ENCODE measurements around the gene DSG2. TPM values are rescaled to one million over a fixed set of nuclear protein-coding genes. Genes with fewer than 3 reads are reported as not detected.
"Not testable (repeated sequence)": the region's sequence is repeated elsewhere in the genome, so short reads cannot be mapped to it uniquely, and the experiment has no call there.

The DSG2 gene
- 33.9 and 39.1 TPM in 2 replicates for total RNA-seq (2014; rRNA removed; shearing (Covaris generic))
- polyA plus RNA-seq (2014; cell fraction: nucleus; rRNA removed) = 24.2 and 34.4 TPM in 2 replicates

DNA sequence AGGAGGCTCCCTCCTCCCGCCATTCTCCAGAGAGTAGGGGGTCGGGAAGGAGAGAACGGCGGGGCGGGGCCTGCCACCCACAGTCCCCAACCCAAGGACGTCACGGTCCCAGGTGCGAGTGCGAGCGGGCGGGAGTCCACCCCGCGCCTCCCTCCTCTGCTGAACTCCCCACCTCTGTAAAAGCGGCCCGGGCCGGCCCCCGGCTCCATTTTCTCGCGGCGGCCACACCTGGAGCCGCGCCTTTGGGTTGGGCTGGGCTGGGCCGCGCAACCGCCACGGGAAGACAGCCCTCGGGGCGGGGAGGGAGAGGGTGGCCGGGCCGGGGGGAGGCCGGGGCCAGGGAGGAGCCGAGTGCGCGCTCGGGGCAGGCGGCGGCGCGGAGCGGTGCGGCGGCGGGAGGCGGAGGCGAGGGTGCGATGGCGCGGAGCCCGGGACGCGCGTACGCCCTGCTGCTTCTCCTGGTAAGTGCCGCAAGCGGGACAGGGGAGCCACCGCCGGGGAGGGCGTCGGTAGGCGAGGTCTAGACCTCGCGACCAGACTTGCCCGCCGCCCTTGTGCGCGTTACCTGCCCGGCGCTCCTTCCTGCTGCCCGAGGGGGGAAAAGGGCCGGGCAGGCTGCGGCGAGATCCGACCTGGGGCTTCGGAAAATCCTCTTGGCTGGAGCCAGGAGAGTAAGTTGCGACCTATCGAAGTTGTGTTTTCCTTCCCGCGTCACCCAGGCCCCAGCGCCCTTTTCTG, at the start of gene DSG2:
TSS of gene DSG2 (plus strand) at position 342 of the 738 bp plus-strand sequence. CDS start at position 417, 75 bp downstream.
- DNase-seq (ENCODE audit: extremely low read depth, low read depth) = no peak

DNA sequence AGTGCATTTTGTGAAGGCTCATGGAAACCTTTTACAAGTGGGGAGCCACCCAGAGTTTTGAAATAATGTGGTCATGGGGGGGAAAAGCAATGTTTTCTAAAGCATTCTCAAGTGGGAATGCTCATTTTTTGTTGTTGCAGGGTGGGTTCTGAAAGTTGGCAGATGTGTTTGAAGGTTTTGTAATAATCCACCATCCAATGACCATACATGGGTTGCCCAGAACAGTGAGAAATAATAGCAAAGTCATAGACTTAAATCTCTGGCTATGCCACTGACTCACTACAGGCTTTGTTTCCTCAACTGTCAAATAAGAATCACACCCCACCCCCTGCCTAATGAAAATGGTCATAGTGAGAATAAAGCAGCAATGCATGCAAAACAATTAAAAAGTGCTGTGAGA, 47.6 kb upstream of the DSG2 start:
- no peak for DNase-seq (ENCODE audit: extremely low read depth, low read depth)

DNA sequence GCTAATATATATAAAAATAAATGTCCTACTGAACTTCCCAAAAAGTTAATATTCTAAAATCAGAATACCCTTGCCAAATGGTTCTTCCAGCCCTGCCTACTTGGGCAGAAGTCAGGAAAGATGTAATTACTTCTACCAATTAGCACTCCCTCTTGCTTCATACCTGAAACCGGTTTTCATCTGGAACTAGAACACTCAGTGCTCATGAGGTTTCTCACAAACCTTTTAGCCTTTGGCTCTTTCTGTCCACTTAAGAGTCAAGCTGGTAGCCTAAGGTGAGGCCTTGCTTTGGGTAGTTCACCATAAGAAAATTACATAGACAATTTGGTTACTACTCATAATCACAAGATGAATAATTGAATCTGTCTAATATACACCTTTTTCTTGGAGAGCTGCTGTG, 46.4 kb upstream of the DSG2 start:
- no peak for DNase-seq (ENCODE audit: extremely low read depth, low read depth)

DNA sequence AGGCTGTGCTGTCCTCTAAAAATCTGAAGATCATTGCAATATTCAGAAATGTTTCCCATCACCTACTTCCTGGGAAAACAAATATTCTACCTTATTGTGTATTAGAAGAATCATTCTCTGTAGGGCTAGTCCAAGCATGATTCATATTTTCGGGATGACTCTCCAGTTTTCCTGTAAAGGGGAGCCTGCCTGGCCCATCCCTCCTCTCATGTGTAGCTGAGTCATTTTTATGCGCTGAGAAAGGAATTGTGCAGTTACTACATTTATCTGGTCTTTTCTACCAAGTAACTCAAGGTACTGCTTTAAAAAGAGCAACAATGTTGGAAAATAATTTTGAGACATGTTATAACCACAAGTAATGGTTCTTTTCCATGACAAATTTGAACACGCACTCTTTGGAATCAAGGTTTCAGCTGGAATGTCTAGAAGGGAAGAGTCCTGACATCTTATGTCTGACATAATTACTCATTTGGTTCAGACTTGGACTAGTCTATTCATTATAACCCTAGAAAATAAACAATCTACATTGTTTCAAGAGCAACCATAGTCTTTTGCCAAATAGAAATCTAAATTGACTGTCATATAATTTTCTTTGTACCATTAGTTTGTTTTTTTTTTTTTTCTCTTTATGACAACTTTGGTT, 43.8 kb upstream of the DSG2 start:
- DNase-seq (ENCODE audit: extremely low read depth, low read depth) = peak; percentile 54

DNA sequence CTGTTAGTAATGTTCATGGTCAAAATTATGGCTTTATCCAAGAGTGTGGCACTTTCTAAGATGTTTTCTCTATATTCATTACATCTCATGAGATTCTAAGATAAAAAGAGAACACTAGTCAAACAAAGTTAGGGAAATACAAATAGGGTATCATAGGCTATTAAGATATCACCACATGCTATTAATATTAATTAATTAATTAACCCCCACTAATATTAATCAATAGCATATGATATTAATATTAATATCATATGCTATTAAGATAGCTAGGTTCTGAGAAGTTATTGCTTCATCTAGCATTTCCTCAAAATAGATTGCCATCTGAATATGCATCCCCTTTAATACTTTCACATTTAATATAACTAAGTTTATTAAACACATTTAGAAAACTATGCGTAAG, 28.3 kb upstream of the DSG2 start:
- no peak for DNase-seq (ENCODE audit: extremely low read depth, low read depth)

DNA sequence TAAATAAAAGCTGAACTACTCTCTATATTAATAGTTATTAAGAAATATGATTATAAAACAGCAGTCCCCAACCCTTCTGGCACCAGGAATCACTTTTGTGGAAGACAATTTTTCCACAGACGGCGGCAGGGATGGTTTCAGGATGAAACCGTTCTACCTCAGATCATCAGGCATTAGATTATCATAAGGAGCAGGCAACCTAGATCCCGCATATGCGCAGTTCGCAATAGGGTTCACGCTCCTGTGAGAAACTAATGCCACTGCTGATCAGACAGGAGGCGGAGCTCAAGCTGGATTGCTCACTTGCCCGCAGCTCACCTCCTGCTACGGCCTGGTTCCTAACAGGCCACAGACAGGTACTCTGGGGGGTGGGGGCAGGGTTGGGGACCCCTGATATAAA, 19.3 kb upstream of the DSG2 start:
- DNase-seq (ENCODE audit: extremely low read depth, low read depth) = no peak

DNA sequence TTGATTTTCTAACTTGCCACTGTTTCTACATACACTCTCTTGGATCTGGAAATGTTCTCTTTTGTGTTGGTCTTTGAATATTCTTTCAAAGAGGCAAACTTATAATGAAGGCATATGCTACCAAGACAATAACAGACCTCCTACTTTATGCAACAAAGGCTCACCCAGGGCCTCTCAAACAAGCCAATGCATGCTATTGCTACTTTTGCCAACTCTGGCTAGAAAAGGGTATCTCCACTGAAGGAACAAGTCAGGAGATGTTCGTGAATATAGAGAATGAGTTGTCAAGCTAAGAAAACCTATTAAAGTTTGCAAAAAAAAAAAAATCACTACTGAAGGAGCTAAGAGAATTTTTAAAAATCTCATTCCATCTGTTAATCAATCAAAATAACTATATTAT, 15.9 kb upstream of the DSG2 start:
- DNase-seq (ENCODE audit: extremely low read depth, low read depth) = no peak

DNA sequence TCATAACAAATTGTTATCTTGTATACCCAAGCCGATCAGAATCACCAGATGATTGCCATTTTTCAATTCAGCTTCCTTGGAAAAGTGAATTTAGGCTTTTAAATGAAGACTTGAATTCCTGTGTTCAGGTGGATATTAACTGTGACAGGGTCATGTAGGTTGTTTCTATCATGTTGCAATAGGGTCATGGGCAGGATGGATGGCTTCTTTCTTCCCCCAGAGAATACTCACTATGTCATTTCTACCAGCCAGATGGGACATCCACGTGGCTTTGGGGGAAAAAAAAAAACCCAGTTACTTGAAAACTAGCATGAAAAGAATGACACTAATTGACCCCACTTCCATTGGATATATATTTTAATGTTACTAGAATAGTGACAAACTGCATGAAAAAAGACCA, 14.6 kb upstream of the DSG2 start:
- DNase-seq (ENCODE audit: extremely low read depth, low read depth) = no peak

DNA sequence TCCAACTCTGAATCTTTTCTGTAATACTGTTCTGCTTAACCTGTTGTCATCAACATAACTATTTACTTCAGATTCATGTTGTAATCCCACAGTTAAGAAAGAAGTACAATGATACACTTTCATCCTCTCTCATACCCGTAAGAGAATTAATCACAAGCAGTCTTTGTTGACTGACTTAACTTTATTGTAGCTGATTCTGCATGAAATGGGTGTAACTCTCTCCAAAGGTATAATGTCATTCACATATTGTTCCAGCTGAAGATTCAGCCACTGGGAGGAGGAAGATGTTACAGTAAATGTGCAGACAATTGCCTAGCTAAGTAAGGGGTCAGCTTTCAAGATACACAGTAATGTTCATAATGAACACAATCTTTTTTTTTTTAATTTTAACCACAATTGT, 13.5 kb upstream of the DSG2 start:
- no peak for DNase-seq (ENCODE audit: extremely low read depth, low read depth)

DNA sequence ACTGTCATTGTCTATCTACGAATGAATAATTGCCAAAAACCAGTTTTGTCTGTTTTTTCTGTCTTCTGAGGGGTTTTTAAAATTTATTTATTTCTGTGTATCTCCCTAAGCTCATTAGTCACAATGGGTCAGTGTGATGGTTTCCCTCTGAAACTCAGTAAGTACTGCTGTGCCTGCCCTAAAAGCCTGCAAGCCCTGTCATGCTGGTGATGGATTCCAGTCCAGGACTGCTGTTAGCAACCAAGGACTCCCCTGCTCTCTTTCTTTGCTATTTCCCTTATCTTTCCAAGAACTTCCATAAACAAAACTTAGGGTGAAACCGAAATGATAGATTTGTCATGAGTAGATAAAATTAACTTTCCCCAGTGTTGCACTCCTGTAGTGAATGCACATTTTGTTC, 11.8 kb upstream of the DSG2 start:
- DNase-seq (ENCODE audit: extremely low read depth, low read depth) = no peak

DNA sequence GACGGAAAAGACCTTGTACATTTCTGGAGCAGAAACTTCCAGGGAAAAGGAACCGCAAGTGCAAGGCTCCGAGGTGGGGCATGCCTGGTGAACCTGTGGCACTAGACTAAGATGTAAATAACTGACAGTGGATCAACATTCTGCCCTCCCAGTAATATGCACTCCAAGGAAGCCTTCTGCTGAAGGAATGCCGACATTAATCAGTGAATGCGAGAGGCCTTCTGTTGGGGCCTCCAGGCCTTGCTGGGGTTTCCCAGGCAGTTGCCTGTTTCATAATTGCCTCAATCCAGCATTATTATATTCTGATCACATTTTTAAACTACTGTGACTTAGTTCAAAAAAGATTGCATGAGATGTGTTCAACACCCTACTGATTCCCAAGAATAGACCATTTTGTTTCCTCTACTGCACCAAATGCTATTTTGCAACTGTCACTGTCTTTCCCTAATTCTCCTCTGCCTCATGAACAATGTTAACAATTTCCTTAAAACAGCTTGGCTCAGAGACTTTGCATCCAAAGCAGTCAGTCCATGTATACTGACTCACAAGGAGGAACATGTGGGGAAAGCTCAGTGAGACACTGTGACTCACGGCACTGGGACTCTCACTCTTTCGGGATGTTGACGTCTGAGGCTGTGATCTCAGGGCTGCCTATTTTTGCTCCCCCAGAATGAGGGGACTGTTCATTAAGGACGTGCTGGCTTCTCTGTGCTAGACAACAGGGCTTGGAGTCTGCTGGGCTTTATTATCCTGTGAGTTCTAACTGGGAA, 10.5 kb upstream of the DSG2 start:
- DNase-seq (ENCODE audit: extremely low read depth, low read depth) = no peak

DNA sequence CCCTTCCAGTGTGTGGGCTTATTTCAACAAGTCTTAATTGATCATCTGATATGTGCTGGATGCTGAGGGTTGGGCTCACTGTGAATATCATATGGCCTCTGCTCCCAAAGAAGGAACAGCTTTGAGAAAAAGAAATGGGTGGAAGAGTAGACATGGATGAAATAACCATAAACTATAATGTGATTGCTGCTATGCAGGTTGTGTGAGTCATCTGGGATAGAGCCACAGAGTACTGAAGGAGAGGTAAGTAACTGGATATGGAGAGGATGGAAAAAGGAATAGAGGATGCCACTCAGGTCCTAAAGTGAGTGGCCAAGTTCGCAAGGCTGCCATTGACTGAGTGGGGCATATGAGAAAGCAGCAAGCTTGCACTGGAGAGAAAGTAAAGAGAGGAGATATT, 8.7 kb upstream of the DSG2 start:
- no peak for DNase-seq (ENCODE audit: extremely low read depth, low read depth)

DNA sequence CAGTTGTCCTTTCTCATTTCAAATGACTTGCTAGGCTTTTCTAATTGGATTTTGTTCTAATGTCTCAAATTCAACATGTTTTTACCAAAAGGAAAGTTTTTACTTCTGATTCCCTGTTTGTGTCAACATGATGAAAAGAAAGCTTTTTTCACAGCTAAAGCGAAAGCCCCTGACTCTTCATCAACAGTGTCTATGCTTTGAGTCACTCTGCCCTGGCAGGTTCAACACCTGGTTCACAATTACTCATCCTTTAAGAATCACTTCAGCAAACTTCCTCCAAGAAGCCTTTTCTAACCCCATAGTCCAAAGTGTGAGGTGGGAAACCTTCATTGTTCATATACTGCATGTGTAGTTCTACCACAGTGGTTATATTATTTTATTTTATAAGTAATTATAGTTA, 7.6 kb upstream of the DSG2 start:
- no peak for DNase-seq (ENCODE audit: extremely low read depth, low read depth)

DNA sequence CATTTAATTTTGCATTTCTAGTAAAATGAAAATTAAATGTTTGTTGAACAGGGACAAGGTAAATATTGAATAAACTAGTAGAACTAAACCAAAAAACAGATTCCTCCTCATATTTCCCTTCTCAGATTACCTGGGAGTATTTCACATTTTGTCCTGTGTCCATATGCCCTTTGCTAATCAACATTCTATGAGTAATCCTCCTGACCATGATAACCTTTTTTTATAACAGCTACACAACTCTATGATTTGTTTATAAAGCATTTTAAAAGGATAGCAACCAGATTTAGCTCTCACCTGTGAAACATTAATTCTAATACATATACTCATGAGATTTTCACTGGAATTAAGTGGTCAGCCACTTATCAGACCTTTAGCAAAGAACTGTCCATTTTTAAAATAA, 7.1 kb upstream of the DSG2 start:
- DNase-seq (ENCODE audit: extremely low read depth, low read depth) = no peak

DNA sequence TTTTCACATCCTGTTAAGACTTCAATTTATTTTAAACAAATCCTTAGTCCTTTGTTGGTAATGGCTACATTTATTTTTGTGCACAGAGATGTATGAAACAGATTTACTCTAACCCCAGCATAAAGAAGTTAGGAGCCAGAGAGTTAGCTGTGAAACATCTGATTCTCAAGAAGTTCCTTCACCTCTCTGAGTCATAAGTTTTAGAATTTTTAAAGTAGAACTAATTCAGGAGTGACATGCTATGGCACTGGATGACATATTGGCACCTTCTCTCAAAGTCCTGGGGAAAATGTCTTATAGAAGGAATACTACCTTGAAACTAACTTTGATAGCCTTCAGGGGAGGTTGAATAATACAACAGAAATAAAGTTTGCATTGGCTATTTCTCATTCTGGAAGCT, 6.4 kb upstream of the DSG2 start:
- no peak for DNase-seq (ENCODE audit: extremely low read depth, low read depth)

DNA sequence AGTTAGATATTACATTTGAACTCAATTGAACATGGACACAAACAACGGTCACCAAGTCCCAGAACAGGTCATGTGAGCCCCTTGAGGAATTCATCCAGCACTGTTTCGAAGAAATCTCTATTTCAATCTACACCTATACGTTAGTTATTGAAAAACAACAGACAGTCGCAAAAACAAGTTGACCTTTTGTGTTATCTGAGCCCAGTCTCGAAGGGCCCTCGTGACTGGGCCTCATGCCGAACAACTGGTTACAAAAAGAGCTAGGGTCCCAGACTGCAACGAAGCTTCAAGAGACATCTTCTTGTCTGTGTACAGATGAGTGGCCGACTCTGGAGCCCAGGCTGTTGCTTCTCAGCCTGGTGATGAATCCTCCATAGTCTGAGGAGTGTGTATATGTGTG, 5.3 kb upstream of the DSG2 start:
- DNase-seq (ENCODE audit: extremely low read depth, low read depth) = no peak

DNA sequence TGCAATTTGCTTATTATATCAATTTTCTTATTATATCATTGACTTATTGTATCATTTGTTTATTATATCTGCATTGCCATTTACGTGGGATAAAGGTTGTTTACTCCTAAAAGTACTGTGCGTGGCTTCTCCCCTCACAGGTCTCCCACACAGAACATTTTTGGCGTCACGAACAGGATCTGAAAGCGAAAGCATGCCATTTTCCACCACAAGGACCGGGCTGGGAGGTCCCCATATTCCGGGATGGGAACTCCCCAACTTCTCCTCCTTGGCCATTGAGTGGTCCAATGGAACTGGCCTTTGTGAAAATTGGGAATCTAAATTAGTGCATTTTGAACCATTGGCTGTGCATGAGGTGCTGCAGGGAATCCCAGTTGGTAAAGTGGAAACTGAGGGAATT, 4.8 kb upstream of the DSG2 start:
- DNase-seq (ENCODE audit: extremely low read depth, low read depth) = no peak

DNA sequence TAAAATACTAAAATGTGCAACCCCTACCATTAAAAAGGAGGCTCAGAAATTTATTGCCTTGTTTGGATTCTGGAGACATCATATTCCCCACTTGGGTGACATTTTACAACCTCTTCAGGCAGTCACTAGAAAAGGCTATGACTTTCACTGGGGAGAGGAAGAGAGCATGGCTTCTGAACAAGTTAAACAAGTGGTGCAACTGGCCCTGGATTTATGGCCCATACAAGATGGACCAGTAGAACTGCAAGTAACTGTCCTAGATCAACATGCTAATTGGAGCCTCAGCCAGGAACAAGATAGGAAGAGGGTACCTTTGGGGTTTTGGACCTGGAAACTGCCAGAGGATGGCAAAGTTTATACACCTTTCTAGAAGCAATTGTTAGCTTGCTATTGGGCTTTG, 4.0 kb upstream of the DSG2 start:
- DNase-seq (ENCODE audit: extremely low read depth, low read depth) = no peak

DNA sequence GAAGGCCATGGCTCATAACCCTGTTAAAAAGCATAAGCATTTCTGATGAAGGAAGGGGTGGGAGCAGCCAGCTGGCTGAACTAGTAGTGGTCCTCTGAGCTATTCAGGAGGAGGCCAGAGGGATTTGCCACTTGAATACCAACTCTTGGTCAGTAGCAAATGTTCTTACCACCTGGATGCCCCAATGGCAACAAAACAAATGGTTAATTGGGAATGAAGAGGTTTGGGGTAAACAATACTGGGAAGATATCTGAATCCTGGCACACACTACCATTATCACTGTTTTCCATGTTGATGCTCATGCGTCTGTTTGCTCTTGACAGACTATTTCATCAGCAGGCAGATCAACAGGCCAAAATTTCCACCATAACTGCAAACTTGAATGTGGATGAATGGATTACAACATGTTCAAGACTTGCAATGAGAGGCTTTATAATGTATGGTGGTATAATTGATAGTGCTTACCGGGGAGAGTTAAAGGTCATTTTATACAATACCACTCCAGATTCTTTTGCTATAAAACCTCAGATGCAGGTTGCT, 3.2 kb upstream of the DSG2 start:
- DNase-seq (ENCODE audit: extremely low read depth, low read depth) = not testable (repeated sequence)

DNA sequence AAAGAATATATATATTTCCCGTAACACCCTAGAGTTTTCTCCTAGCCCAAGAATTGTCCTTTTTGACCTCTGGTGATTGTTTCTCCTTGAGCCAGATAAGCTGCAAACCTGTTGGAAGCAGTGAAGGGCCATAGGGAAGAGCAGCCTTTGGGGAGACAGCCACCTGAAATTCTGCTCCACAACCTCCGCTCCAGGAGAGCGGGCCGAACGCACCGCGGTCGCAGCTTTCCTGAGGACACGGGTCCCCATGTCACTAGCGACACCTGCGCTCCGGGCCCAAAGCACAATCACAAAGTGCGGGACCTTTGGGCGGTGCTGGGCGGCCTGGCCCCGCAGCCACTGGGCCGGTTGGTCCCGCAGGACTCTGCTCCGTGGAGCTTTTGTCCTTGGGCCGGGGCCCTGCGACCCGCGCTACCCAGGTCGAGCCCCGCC, 557 bp upstream of the DSG2 start:
- no peak for DNase-seq (ENCODE audit: extremely low read depth, low read depth)
